Uterus (tissue), 2 donors: ENCODE measurements around the gene ICE1.

Experiments used
- CTCF ChIP-seq, 4 experiments: fragments of 200-600 bp in 2 of 4; fragments of 450-650 bp in 2 of 4; sonication (generic) in 2 of 4; IDR thresholded peaks; one replicate each; pipeline ENCODE4 v1.5.1; 2016 to 2019; ENCODE audit warnings: antibody characterized with exemption in 4 of 4, mild to moderate bottlenecking in 2 of 4, moderate library complexity in 1 of 4
- POLR2A ChIP-seq, 2 donors: fragments of 450-650 bp; IDR thresholded peaks; one replicate each; pipeline ENCODE4 v1.6.1; 2016; ENCODE audit warnings: antibody characterized with exemption in 2 of 2, mild to moderate bottlenecking in 1 of 2, moderate library complexity in 1 of 2

GRCh38 chr5:5386329-5386728 is 36.1 kb upstream of the ICE1 start:
- TF ChIP-seq CTCF (IDR thresholded peaks at IDR 0.05) (no peak), POLR2A (IDR thresholded peaks at IDR 0.05) (no peak)
